ENCODE data around the gene COPS9.

DNA sequence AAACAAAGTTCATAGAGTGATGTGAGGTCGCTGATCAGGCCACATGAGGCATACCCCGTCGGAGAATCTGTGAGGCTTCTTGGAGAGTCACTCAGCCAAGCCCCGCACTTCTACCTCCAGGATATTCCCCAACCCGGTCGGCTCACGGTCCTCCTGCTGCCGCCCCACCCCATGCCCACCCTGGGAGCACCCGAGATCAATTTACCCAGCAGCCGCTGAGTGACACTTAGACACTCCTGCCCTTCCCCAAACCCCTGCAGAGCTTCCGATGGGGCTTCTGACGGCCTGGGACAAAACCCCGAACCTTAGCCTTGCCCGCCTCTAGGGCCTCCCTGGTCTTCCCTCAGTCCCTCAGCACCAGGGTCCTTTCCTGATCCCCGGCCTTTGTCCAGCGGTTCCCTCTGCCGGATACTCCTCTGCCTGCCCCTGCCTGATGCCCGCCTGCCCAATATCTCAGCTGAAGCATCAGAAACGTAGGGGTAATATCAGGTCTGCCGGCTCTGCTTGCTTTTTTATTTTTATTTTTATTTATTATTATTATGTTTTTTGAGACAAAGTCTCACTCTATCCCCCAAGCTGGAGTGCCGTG, 23.2 kb upstream of the COPS9 start:
- no peak for TF ChIP-seq POLR2A (IDR thresholded peaks at IDR 0.05; ENCODE audit: low read depth, low read length)
- no peak for TF ChIP-seq POLR2AphosphoS5 (IDR thresholded peaks at IDR 0.05; ENCODE audit: low read depth, low read length)
- no peak for TF ChIP-seq TAF1 (IDR thresholded peaks at IDR 0.05; ENCODE audit: low read depth, low read length)
- TF ChIP-seq POU2F2 (IDR thresholded peaks at IDR 0.05; ENCODE audit: low read depth, low read length): no peak
